Calu3 (cell line): ENCODE measurements around the gene KIF4A. TPM values are rescaled to one million over a fixed set of nuclear protein-coding genes. Genes with fewer than 3 reads are reported as not detected.
"Not testable (repeated sequence)": the region's sequence is repeated elsewhere in the genome, so short reads cannot be mapped to it uniquely, and the experiment has no call there.

ENCODE experiments used
- BruUV-seq: library from RNA; stranded (reverse); fragments of 400-500 nt; replicated peaks from 2 replicates; lab custom pipeline; 2021; lab: Mats Ljungman, UMichigan
- CTCF ChIA-PET: fragments of 300-600 bp; sonication (Branson Sonifier 250); formaldehyde crosslinking; loops from one replicate; lab custom pipeline; 2022; ENCODE audit warnings: antibody characterized with exemption; lab: Charles Lee
- DNase-seq: peaks from one replicate; pipeline ENCODE4 v3.0.0; 2022
- H3K27ac Mint-ChIP-seq: one replicate; pipeline ENCODE4 v1.8.0; 2022; ENCODE audit warnings: mixed read lengths; ENCODE audit not compliant: unreplicated experiment
- H3K27me3 Mint-ChIP-seq: one replicate; pipeline ENCODE4 v1.8.0; 2022; ENCODE audit warnings: mixed read lengths; ENCODE audit not compliant: unreplicated experiment
- H3K36me3 Mint-ChIP-seq: one replicate; pipeline ENCODE4 v1.8.0; 2022; ENCODE audit warnings: mild to moderate bottlenecking, moderate library complexity, mixed read lengths; ENCODE audit not compliant: insufficient read depth, unreplicated experiment
- H3K4me1 Mint-ChIP-seq: one replicate; pipeline ENCODE4 v1.8.0; 2022; ENCODE audit warnings: mild to moderate bottlenecking, low read depth, mixed read lengths; ENCODE audit not compliant: unreplicated experiment
- H3K4me3 Mint-ChIP-seq: one replicate; pipeline ENCODE4 v1.8.0; 2022; ENCODE audit warnings: mild to moderate bottlenecking, low read depth, moderate library complexity, mixed read lengths; ENCODE audit not compliant: unreplicated experiment
- H3K9me3 Mint-ChIP-seq: one replicate; pipeline ENCODE4 v1.8.0; 2022; ENCODE audit warnings: low read depth, mixed read lengths; ENCODE audit not compliant: unreplicated experiment
- intact Hi-C: fragments of 100-400 bp; cut with micrococcal nuclease; formaldehyde crosslinking; loops from one replicate; pipeline ENCODE4 v1.10.0; 2022; ENCODE audit not compliant: unreplicated experiment
- total RNA-seq: library from RNA; stranded (reverse); gene quantifications from 2 replicates; pipeline ENCODE4 v1.2.3, GENCODE V29; 2022
- TF ChIP-seq, protein P1 (sequence below): fragments of 200-600 bp; IDR thresholded peaks from one replicate; pipeline ENCODE4 v1.8.0; 2022; ENCODE audit warnings: antibody characterized with exemption; ENCODE audit not compliant: unreplicated experiment

The KIF4A gene
- total RNA-seq, 1 experiment from 2014 or later = 30.9 TPM

DNA sequence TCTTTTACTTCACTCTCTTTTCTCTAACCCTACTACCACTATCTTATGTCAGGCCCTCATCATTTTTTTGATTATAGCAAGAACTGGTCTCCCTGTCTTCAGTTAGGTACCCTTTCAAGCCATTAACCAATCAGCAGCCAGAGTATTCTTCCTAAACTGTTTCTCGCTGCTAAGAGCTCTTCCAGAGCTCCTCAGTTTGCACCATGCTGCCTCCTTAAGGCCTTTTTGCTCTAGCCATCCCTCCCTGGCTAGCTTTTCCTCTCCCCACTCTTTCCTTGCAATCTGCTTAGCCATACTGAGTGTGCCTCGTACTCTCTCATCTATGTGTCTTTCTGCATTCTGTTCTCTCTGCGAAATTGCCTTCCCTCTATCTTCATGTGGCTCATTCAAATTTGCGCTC is 32.9 kb downstream of the KIF4A start:
- CTCF ChIA-PET = no interaction called here
- Mint-ChIP-seq H3K4me3 (no peak overlapping the region), H3K36me3 (peaks cover 2% of the 10 kb centered on the region), H3K4me1 (no peaks in the 10 kb centered on the region), H3K27me3 (no peaks in the 10 kb centered on the region), H3K27ac (no peak overlapping the region), H3K9me3 (no peaks in the 10 kb centered on the region)
- intact Hi-C loops = no loop called here
- no peak for DNase-seq
- TF ChIP-seq, protein P1, sequence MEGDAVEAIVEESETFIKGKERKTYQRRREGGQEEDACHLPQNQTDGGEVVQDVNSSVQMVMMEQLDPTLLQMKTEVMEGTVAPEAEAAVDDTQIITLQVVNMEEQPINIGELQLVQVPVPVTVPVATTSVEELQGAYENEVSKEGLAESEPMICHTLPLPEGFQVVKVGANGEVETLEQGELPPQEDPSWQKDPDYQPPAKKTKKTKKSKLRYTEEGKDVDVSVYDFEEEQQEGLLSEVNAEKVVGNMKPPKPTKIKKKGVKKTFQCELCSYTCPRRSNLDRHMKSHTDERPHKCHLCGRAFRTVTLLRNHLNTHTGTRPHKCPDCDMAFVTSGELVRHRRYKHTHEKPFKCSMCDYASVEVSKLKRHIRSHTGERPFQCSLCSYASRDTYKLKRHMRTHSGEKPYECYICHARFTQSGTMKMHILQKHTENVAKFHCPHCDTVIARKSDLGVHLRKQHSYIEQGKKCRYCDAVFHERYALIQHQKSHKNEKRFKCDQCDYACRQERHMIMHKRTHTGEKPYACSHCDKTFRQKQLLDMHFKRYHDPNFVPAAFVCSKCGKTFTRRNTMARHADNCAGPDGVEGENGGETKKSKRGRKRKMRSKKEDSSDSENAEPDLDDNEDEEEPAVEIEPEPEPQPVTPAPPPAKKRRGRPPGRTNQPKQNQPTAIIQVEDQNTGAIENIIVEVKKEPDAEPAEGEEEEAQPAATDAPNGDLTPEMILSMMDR = no peak
- no TSS peak for BruUV-seq

DNA sequence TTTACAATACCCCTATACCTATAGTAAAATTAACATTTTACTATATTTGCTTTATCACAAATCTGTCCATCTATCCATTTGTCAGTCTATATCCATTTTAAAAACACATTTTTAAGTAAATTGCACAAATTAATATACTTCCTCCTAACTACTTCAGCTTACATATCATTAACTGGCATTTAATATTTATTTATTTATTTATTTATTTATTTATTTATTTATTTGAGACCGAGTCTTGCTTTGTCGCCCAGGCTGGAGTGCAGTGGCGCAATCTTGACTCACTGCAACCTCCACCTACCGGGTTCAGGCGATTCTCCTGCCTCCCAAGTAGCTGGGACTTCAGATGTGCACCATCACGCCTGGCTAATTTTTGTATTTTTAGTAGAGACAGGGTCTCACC is 33.7 kb downstream of the KIF4A start:
- intact Hi-C loops = not testable (repeated sequence)

DNA sequence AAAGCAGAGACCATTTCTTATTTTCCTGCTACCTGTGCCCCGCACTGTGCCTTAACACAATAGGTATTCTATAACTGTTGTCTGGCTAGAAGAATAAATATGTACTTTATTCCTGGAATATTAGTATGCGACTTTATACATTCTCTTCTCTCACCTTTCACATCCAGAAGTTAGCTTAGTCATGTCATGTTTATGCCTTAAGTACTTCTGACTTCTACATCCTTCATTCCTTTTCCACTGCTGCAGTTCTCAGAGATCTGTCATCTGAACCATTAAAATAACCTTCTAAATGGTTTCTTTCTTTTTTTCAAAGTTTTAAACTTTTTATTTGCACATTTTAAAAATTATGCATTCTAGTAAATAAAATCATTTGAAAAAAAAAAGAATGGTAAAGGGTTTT is 34.4 kb downstream of the KIF4A start:
- H3K27me3 Mint-ChIP-seq = no peaks in the 10 kb centered on the region
- no TSS peak for BruUV-seq
- H3K27ac Mint-ChIP-seq = no peak overlapping the region
- H3K4me1 Mint-ChIP-seq = no peaks in the 10 kb centered on the region
- intact Hi-C loops = no loop called here
- H3K4me3 Mint-ChIP-seq = no peak overlapping the region
- no peaks in the 10 kb centered on the region for H3K36me3 Mint-ChIP-seq
- TF ChIP-seq, protein P1 = no peak
- CTCF ChIA-PET = no interaction called here
- no peak for DNase-seq
- H3K9me3 Mint-ChIP-seq = no peaks in the 10 kb centered on the region

More for the DNA sequence above, 33.7 kb downstream of the KIF4A start:
- CTCF ChIA-PET, DNase-seq, H3K27me3 Mint-ChIP-seq, H3K4me1 Mint-ChIP-seq, BruUV-seq, H3K4me3 Mint-ChIP-seq, H3K27ac Mint-ChIP-seq, H3K36me3 Mint-ChIP-seq, H3K9me3 Mint-ChIP-seq: not testable (repeated sequence)

DNA sequence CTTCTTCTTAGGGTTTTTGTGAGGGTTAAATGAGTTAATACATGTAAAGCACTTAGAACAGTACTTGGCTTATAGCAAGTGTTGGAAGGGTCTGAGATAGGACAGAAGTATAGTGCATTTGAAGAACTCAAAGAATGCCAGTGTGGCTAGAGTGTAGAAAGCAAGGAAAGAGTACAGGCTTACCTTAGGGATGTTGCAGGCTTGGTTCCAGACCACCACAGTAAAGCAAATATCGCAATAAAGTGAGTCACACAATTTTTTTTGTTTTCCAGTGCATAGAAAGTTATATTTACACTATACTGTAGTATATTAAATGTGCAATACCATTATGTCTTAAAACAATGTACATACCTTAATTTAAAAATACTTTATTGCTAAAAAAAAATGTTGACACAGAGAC is 41.3 kb downstream of the KIF4A start:
- Mint-ChIP-seq H3K4me3 (no peak overlapping the region), H3K27me3 (no peaks in the 10 kb centered on the region), H3K27ac (no peak overlapping the region), H3K9me3 (no peaks in the 10 kb centered on the region), H3K4me1 (no peaks in the 10 kb centered on the region), H3K36me3 (peaks cover 5% of the 10 kb centered on the region)
- BruUV-seq = no TSS peak
- TF ChIP-seq, protein P1 = no peak
- CTCF ChIA-PET = no interaction called here
- no peak for DNase-seq
- intact Hi-C loops = no loop called here

DNA sequence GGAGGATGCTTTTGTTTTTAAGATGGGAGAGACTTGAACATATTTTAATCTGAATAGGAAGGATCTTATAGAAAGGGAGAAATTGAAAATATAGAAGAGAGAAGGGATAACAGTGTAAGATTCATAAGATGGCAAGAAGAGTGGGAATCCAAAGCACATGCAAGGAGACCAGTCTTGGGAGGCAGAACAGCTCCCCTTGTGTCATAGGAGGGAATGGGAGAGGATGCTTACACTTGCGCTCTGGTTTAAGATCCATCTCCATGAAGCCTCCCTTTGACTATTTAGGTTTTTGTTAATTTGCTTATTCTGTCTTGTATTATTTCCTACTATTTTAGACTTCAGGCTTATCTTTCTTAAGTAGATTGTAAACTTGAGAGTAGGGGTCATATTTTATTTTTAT is 42.7 kb downstream of the KIF4A start:
- no TSS peak for BruUV-seq
- intact Hi-C loops = no loop called here
- Mint-ChIP-seq H3K4me3 (no peak overlapping the region), H3K9me3 (no peaks in the 10 kb centered on the region), H3K4me1 (no peaks in the 10 kb centered on the region), H3K36me3 (peaks cover 5% of the 10 kb centered on the region), H3K27me3 (no peaks in the 10 kb centered on the region), H3K27ac (no peak overlapping the region)
- DNase-seq = no peak
- TF ChIP-seq, protein P1 = no peak
- CTCF ChIA-PET = interaction anchor here (0.5 to 0.7 kb wide), 3 partner anchors 61 to 1168 kb away, joined by 3 to 4 read pairs (median 3); no protein-coding TSS in a partner anchor
